Chondrocyte (in vitro differentiated cells): Measurements from ENCODE around the gene CCDC78. TPM values are rescaled to one million over a fixed set of nuclear protein-coding genes. Genes with fewer than 3 reads are reported as not detected.

ENCODE experiments used
- DNase-seq: peaks from one replicate; pipeline ENCODE4 v3.0.0; 2021; ENCODE audit warnings: mixed read lengths, low spot score
- H3K27ac Mint-ChIP-seq: one replicate; pipeline ENCODE4 v1.8.0; 2021; ENCODE audit warnings: mild to moderate bottlenecking, moderate library complexity, mixed read lengths; ENCODE audit not compliant: unreplicated experiment
- H3K27me3 Mint-ChIP-seq: 2 replicates; pipeline ENCODE4 v1.8.0; 2021; ENCODE audit warnings: low read depth, mixed read lengths
- H3K36me3 Mint-ChIP-seq: 2 replicates; pipeline ENCODE4 v1.8.0; 2021; ENCODE audit warnings: low read depth, mixed read lengths
- H3K4me1 Mint-ChIP-seq: 2 replicates; pipeline ENCODE4 v1.8.0; 2021; ENCODE audit warnings: low read depth, mild to moderate bottlenecking, mixed read lengths
- H3K4me3 Mint-ChIP-seq: one replicate; pipeline ENCODE4 v1.8.0; 2021; ENCODE audit warnings: mild to moderate bottlenecking, moderate library complexity, mixed read lengths; ENCODE audit not compliant: unreplicated experiment
- H3K9me3 Mint-ChIP-seq: 2 replicates; pipeline ENCODE4 v1.8.0; 2021; ENCODE audit warnings: low read depth, mixed read lengths
- CTCF ChIP-seq: fragments of 200-600 bp; sonication (generic); IDR thresholded peaks from 2 replicates; pipeline ENCODE4 v1.5.0; 2021; ENCODE audit warnings: antibody characterized with exemption, mild to moderate bottlenecking, moderate library complexity
- total RNA-seq: library from RNA; stranded (reverse); gene quantifications from 3 replicates; pipeline ENCODE4 v1.2.1, GENCODE V29; 2021

CCDC78 gene
- total RNA-seq, 1 donor from 2014 or later = 3.9 TPM

GRCh38 chr16:711548-712320, 14.5 kb downstream of the CCDC78 start:
- TF ChIP-seq CTCF = peak; percentile 94
- DNase-seq = no peak
- no peak overlapping the region for H3K27ac Mint-ChIP-seq
- H3K4me1 Mint-ChIP-seq = peaks cover 20% of the 10 kb centered on the region
- no peaks in the 10 kb centered on the region for H3K36me3 Mint-ChIP-seq
- H3K4me3 Mint-ChIP-seq = no peak overlapping the region
- no peaks in the 10 kb centered on the region for H3K9me3 Mint-ChIP-seq
- H3K27me3 Mint-ChIP-seq = peaks cover 19% of the 10 kb centered on the region

- Mint-ChIP-seq H3K27ac (no peak overlapping the region), H3K27me3 (peaks cover 21% of the 10 kb centered on the region), H3K4me3 (no peak overlapping the region), H3K9me3 (no peaks in the 10 kb centered on the region), H3K36me3 (no peaks in the 10 kb centered on the region), H3K4me1 (peaks cover 16% of the 10 kb centered on the region)
- no peak for DNase-seq
- TF ChIP-seq CTCF = no peak
Observed at GRCh38 chr16:711084-711483, 15.2 kb downstream of the CCDC78 start.

- TF ChIP-seq CTCF = no peak
- Mint-ChIP-seq H3K27me3 (peaks cover 21% of the 10 kb centered on the region), H3K36me3 (no peaks in the 10 kb centered on the region), H3K27ac (no peak overlapping the region), H3K4me1 (peaks cover 12% of the 10 kb centered on the region), H3K9me3 (no peaks in the 10 kb centered on the region), H3K4me3 (no peak overlapping the region)
- no peak for DNase-seq
Observed at GRCh38 chr16:710500-711075, 15.7 kb downstream of the CCDC78 start.

- no peaks in the 10 kb centered on the region for H3K36me3 Mint-ChIP-seq
- H3K4me3 Mint-ChIP-seq = no peak overlapping the region
- H3K9me3 Mint-ChIP-seq = no peaks in the 10 kb centered on the region
- peaks cover 12% of the 10 kb centered on the region for H3K4me1 Mint-ChIP-seq
- H3K27me3 Mint-ChIP-seq = peaks cover 21% of the 10 kb centered on the region
- TF ChIP-seq CTCF = no peak
- no peak overlapping the region for H3K27ac Mint-ChIP-seq
- no peak for DNase-seq
Observed at GRCh38 chr16:709566-710499, 16.4 kb downstream of the CCDC78 start.

- DNase-seq = no peak
- no peak for TF ChIP-seq CTCF
- H3K27me3 Mint-ChIP-seq = peaks cover 24% of the 10 kb centered on the region
- H3K4me1 Mint-ChIP-seq = peaks cover 12% of the 10 kb centered on the region
- H3K27ac Mint-ChIP-seq = no peak overlapping the region
- H3K4me3 Mint-ChIP-seq = no peak overlapping the region
- H3K36me3 Mint-ChIP-seq = no peaks in the 10 kb centered on the region
- no peaks in the 10 kb centered on the region for H3K9me3 Mint-ChIP-seq
Observed at GRCh38 chr16:708959-709358, 17.3 kb downstream of the CCDC78 start.
